HG03575 (cell line): ENCODE measurements around the gene TTC34.
"Not testable (repeated sequence)": the region's sequence is repeated elsewhere in the genome, so short reads cannot be mapped to it uniquely, and the experiment has no call there.

Experiments used
- ATAC-seq: cut with Tn5 transposase; IDR thresholded peaks from one replicate; pipeline ENCODE4 v1.9.1; 2021; ENCODE audit not compliant: unreplicated experiment, insufficient number of reproducible peaks, low FRiP score; ENCODE audit errors: extremely low read depth

Gene TTC34

DNA sequence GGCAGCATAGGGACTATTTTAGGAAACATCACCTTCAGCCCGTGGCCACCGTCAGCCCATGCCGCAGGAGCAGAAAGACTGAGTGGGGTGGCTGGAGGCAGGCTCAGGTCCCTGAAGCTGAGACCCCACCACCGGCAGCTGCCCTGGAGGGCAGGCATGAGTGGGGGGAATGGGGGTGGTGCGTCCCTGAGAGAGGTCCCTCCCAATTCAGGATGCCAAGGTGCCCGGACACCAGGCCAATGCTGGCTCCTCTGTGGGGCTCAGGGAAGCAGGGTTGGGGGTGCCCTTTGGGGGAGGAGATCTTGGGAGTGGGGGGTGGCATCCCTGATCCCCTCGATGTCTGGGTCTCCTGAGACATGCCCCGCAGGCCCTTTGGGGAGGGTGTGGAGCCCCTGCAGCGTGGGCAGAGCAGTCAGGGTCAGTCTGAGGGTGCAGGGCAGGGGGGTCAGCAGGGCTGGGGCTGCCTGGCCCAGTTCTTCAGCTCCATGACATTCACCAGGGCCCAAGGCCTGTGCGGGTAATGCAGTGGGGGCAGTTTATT is 998 bp upstream of the TTC34 start:
- ATAC-seq: no peak

DNA sequence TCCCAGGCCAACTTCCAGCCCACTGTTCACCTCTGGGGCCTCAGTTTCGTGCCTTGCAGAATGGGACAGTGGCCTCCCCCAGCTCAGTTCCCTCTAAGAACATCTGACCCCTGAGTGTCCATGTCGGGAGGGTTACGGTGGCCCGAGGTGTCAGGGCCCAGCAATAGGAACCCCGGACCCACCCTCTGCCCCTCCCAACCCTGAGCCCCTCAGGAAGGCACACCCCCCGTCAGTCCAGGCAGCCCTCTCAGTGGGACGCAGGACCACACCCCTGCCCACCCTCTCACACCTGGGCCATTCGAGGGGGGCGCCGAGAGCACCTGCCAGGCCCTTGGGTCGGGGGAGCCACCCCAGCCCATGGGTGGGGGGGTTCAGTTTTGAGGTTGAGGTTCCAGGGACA is 447 bp downstream of the TTC34 start:
- no peak for ATAC-seq

DNA sequence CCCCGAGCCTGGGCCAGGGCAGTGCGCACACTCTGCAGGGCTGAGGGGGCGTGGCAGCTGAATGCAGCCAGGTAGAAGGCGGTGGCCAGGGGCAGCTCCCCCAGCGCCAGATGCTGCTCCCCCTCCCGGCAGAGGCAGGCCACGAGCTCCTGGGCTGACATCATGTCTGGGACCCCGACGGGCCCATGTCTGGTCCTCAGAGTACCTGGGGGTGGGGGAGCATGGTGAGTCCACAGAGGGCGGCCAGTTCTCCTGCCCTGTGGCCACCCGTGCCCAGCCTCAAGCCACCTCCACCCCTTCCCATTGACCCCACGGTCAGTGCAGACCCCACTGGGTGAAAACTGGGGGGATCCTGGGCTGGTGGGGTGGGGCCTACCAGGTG is 838 bp downstream of the TTC34 start:
- ATAC-seq: no peak

DNA sequence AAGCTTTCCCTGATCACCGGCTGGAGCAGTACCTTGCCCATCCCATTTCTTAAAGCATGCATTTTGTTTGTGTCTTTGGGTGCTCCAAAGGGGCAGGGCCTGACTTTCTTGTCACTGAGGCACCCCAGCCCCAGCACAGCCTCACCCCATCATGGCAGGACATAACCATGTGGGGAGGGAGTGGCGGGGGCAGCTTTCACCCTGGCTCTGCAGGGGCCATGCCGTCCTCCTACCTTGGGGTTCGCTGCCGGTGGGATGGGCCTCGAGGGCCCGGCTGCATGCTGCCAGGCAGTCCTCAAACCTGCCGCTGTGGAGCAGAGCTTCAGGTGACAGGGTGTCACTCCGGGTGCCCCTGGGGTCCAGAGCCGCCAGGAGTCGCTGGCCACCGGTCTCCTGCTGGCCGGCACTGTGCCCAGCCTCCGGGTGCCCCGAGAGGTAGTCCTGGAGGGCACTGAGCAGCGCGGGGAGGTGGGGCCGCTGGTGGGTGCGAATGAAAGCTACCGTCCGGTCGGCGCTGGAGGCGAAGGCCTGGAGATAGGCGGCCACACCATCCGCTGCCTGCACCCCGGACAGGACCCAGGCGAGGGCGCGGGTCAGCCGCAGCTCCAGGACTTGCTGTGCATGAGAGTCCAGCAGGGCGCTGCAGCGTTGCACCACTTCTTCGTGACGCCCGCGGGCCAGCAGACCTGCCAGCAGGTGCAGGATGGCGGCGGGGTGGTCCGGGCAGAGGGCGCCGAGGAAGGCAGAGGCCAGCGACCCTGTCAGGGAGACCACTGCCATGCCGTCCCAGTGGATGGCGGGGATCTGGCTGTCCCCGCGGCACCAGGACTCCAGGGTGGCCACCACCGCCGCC is 1.5 kb downstream of the TTC34 start:
- no peak for ATAC-seq

DNA sequence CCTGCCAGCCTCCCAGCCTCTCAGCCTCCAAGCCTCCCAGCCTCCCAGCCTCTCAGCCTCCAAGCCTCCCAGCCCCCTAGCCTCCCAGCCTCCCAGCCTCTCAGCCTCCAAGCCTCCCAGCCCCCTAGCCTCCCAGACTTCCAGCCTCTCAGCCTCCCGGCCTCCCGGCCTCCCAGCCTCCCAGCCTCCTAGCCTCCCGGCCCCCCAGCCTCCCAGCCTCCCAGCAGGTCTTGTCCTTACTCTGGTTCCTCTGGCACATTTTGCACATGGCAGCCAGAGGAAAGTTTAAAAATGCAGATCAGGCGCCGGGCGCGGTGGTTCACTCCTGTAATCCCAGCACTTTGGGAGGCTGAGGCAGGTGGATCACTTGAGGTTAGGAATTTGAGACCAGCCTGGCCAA is 2.5 kb downstream of the TTC34 start:
- not testable (repeated sequence) for ATAC-seq

DNA sequence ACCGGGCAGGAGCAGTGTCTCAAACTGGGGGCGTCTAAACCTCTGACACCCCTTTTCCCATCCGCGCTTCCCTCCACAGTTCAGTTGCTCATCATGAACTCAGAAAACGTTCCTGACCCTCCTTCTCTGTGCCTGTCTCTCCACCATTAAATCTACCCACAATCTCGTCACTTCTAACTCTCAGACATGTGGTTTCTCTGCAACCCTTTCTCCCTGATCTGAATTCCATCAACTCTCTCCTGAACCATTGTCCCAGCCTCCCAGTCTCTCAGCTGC is 3.8 kb downstream of the TTC34 start:
- no peak for ATAC-seq

DNA sequence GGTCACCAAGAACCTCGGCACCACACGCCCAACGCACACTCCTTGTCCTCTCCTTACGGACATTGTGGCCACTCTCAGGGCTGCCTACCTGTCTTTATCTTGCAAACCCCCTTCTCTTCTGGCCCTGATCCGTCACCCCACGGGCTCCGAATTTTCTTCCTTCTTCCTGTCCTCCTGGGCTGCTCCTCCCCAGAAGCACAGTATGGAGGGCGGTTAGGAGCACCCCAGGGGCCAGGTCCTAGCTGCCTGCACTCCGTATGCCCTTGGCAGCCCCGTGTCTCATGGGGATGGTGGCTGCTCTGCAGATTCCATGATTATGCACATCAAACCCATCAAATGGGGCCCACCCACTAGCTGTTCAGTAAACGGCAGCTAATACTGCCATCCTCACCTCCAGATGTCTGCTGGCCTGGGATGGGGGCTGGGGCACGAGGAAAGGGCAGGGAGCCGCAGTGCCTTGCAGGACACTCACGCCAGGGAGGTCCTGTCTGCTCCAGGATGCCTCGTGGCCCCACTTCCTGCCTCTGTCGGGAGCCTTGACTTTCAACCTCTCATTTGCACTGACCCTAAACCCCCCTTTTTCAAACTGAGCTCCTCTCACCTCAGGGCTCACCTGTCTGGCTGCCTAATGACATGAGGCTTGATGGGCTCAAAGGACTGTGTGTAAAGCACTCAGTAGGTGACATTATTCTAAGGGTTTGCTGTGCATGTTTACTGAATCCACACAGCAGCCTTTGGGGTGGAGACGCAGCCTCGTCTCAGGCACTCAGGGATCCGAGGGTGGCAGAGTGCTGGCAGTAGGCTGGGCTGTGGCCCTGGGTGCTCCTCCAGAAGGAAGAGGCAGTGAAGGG is 4.4 kb downstream of the TTC34 start:
- ATAC-seq: no peak

DNA sequence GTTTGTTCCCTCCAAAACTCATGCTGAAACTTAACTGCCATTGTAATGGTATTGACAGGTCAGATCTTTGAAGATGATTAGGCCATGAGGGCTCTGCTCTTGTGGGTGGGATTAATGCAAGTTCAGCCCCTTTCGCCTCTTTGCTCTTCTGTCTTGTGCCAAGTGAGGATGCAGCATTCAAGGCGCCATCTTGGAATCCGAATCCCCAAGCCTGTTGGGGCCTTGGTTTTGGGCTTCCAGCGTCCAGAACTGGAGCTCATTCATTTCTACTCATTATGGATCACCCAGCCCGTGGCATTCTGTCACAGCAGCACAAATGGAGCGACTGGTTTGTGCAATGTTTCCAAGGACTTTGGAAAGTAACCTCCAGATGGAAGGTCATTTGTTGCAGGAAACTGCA is 5.6 kb downstream of the TTC34 start:
- no peak for ATAC-seq

DNA sequence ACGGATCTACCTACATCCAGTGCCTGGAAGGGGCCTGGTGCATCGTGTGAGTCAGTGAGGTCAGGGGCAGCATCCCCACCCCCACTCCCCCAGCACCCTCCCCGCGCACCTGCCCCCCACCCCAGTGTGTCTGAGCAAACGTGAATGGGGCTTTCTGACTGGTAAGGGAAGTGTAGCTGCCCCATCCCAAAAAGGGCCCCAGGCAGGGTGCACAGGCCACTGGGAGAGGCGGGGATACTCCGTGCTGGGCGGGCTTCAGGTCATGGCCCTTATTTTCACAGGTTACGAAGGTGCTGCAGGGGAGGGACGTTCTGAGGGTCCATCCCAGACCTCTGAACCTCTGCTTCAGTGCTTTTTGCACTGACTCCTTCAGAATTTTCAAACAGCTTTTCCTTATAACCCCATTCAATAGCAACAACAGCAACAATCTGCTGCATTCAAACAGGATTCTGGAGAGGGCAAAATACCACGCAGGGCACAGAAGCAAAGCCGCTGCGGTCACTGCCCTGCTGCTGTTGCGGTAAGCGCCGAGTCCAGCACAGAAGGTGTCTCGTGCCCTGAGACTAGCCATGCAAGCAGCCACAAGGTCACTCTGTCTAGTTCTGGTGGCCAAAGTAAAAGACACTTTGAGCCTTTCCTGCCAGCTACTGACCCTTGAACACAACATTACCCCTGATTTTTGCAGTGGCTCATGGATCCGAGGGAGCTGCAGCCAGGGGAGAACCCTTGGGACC is 10.3 kb downstream of the TTC34 start:
- ATAC-seq: no peak

DNA sequence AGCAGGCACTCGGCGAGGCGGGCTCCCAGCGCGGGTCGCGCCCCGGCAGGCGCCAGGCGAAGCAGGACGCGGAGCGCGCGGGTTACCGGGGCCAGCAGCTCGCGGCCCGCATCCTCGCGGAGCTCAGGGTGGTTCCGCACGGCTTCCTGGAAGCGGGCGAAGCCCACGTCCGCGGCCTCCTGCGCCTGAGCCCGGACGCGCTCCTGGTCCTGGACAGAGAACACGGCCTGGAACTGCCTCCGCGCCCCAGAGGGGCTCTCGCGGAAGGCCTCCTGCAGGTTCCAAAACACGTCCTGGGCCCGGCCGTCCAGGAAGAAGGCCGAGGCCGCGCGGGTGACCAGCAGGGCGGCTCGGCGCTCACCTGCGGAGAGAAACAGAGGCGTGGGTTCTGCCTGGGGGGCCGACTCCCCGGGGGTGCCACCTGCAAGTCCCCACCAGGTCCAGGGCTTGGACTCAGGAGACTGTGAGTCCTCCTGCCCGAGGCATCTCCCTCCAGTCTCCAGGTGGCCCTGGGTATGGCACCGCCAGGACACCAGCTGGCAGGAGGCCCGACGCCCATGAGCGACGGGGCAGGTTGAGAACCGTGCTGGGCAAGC is 11.4 kb downstream of the TTC34 start:
- no peak for ATAC-seq

DNA sequence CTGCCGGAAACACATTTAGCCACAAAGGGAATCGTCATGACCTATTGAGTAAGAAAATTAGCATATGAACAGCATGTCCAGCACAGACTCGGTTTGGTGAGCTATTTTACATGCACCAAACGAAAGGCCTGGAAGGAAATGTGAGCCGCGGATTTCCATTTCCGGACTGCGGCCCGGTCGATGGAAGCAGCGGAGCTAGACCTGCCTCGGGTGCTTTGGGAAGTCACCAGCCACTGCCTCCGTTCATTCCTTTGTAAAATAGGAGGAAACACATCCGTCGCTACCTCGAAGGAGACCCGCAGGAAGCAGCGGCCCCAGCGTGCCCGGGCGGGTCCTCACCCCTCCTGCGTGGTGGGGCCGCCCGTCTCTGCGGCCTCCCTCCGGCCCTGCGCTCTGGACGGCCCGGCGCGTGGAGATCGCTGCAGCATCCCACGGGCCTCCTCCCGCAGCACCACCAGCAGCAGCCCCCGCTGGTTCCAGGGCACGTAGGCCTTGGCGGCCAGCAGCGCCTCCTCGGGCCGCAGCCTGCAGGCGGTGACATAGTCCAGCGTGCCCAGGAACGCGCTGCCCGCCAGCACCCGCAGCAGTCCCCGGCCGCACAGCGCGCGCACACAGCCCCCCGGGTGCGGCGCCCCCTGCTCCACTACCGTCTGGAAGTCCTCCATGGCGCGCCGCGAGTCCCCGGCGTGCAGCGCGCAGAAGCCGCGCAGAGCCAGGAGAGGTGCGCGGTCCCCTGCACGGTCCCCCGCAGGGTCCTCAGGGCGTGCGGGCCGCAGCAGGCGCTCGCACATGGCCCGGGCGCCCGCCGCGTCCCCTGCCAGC is 12.1 kb downstream of the TTC34 start:
- ATAC-seq: no peak

DNA sequence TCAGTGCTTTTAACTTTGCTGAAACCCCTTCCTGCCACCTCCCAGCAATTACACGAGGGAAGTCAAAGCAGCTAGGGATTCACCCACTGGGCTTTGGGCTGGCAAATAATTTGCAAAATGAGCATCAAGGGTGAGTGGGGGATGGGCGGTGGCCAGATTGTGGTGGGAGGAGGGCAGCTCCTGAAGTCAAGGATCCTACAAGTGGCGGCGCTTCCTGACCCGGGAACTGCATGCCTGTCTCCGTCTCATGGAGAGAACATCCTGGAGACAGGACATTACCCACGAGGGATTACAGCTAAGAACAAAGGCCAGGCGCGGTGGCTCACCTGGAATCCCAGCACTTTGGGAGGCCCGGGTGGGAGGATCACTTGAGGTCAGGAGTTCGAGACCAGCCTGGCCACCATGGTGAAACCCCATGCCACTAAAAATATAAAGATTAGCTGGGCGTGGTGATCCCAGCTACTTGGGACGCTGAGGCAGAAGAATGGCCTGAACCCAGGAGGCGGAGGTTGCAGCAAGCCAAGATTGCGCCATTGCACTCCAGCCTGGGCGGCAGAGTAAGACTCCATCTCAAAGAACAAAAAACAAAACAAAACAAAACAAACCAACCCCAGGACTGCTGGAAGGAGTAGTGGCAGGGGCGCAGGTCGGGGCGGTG is 12.9 kb downstream of the TTC34 start:
- no peak for ATAC-seq

DNA sequence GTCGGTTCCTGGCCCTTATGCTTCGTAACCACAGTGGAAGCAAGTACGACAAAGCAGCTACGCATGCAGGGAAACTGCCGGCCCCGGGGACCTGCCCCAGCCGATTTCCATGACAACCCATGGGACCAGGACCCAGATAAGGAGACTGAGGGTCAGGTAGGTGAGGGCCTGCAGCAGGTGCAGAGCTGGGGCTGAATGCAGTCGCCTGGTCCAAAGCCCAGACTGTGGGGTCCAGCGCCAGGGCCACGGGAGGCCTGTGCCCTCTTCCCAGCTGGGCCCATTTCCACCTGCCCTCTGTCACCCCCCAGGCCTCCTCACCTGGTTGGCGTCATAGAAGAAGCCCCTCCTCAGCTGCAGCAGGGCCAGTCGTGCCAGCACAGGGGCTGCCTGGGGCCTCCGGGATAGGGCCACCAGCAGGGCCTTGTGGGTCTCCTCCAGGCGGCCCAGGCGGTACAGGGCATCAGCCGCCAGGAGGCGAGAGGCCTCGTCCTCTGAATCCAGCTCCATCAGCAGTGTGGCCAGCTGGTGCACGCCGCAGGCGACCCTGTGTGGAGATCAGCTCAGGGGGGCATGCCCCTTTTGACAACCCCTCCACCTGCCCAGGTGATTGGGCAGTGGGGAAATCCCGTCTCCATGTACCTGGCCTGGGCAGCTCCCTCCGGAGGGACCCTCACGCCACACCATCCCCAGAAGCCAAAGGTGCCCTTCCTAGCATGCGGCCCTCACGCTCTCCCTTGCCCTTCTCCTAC is 14.2 kb downstream of the TTC34 start:
- no peak for ATAC-seq

DNA sequence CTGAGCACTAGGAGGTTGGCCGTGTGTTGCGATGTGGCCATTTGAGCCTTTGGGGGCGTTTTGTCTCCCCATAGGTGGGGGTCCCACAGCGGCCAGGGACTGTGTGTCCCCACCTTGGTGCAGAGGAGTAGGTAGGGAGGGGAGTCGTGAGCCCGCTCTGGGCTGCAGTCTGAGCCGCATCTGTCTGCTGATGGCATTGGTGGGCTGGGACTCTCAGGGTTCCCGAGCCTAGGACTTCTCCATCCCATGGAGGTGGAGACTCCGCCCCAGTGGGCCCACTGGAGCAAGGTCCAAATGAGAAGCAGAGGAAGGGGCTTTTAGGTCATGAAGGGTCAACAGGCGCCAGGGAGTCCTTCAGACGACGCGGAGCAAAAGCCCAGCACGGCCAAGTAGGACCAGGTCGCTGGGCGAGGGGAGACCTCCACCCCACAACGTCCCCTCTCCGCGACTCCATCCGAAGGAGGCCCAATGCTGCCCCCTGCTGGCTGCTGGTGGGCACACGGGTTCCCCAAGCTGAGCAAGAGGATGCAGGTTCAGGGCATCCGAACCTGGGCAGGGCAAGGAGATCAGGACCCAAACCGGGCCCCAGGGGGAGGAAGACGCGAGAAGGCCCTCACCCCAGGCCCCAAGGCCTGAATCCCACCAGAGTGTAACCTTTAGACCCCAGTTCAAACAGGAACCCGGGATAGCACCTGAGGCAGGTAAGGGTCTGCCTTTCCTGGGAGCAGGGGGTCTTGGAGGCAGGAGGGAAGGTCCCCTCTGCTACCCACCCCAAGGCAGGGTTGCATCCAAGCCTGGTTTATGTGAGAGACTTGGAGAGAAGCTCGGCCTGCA is 14.9 kb downstream of the TTC34 start:
- no peak for ATAC-seq

DNA sequence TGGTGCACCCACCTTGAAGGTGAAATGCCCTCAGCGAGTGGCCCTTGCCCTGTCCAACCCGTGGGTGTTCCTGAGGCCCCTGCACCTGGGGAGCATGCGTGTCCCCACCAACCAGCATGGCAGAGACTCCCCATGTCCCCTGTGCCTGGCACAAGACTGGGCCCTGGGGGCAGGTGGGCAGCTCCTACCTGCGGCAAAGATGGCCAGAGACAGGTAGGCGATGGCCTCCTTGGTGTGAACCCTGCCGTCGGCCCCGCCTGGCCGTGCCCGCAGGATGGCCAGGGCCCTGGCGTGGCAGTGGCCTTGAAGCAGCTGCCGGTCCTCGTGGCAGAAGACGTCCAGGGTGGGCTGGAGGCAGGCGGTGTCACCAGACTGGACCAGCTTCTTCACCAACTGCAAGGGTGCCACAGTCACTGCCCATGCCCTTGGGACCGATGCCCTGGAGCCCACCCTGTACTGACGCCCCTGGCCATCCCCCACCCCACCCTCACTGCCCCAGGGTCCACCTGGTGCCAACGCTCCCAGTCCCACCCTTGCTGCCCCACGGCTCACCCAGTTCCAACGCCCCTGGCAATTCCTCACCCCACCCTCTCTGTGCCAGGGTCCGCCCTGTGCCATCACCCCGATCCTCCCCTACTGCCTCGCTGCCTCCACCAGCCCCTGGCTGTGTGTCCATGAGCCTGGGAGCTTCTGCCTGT is 15.7 kb downstream of the TTC34 start:
- no peak for ATAC-seq
